8988T (cell line): Measurements from ENCODE around the gene FYB1.
"Not testable (repeated sequence)": the region's sequence is repeated elsewhere in the genome, so short reads cannot be mapped to it uniquely, and the experiment has no call there.

ENCODE experiments used
- DNase-seq: peaks from one replicate; pipeline ENCODE4 v3.0.0; 2011

Gene FYB1

GRCh38 chr5:39225405-39226099 lies 6.2 kb upstream of the FYB1 start:
- DNase-seq: no peak

- DNase-seq: no peak
Observed at GRCh38 chr5:39224196-39224761, 4.9 kb upstream of the FYB1 start.

DNA sequence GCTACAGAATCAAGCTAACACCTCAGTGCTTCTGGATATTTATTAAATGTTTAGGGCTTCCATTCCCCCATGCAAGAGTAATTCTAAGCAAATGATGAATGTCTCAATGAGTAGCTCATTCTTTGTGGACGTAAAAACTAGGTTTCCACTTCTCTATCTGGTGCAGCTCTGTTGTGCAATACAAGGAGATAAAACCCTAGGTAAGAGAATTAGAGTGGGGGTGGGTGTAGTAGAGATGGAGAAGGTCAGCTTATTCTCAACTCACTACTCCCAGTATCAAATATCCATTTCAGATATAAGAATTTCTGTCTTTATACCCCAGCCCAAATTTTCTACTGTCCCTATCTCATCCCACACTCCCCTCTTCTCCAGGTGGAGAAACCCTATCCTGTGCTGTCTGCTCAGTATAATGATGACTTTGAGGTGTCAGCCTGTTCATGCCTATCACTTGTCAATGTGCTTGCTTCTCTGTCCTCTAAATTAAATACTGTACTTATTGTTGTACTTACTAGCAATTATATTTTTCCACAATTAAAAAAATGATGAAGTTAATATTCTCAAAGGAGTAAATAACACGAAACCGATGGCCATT lies 4.3 kb upstream of the FYB1 start:
- DNase-seq: no peak

- not testable (repeated sequence) for DNase-seq
Observed at GRCh38 chr5:39221671-39222070, 2.3 kb upstream of the FYB1 start.

- no peak for DNase-seq
Observed at GRCh38 chr5:39220280-39221030, 1.1 kb upstream of the FYB1 start.

DNA sequence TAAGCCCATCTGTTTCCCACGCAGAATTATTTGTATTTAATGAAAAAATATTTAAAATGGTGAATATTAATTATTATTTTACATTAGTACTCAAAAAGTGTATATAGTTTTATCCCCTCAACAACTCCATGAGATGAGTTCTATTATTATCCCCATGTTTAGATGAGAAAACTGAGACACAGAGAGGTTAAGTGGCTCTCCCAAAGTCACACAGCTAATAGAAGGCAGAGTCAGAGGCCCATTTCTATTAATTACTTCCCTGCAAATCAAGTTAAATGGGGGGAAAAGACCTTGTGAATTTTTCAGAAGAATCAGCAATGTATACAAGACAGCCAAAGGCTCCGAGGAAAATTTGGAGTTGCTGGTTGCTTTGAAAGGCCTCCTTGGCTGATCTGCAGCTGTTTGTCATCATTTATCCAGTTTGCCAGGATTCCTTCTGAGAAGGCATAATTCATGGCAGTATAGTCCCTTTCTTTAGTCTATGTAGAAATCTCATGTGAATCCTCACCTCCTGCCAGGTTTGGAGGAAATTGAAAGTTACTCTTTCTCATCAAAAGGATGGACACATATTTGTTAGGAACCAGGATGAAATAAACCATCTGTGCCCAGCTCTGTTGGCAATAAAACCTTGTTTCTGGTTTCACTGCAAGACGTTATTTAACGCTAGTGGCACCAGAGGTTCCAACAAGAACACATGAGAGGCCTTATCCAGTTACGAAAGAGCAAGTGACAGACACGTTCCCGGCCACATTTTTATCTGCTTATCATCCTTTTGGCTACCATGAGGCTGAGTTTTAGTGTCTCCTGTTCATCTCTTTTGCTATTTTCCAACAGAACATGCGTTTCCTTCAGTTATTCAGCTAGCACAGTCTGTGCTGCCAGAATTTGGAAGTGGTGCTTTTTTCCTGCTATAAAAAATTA lies 621 bp downstream of the FYB1 start:
- no peak for DNase-seq

GRCh38 chr5:39217365-39218281 lies 1.7 kb downstream of the FYB1 start:
- DNase-seq: peak; percentile 41

GRCh38 chr5:39216631-39217030 lies 2.7 kb downstream of the FYB1 start:
- DNase-seq: no peak

GRCh38 chr5:39215857-39216256 lies 3.5 kb downstream of the FYB1 start:
- DNase-seq: no peak

DNA sequence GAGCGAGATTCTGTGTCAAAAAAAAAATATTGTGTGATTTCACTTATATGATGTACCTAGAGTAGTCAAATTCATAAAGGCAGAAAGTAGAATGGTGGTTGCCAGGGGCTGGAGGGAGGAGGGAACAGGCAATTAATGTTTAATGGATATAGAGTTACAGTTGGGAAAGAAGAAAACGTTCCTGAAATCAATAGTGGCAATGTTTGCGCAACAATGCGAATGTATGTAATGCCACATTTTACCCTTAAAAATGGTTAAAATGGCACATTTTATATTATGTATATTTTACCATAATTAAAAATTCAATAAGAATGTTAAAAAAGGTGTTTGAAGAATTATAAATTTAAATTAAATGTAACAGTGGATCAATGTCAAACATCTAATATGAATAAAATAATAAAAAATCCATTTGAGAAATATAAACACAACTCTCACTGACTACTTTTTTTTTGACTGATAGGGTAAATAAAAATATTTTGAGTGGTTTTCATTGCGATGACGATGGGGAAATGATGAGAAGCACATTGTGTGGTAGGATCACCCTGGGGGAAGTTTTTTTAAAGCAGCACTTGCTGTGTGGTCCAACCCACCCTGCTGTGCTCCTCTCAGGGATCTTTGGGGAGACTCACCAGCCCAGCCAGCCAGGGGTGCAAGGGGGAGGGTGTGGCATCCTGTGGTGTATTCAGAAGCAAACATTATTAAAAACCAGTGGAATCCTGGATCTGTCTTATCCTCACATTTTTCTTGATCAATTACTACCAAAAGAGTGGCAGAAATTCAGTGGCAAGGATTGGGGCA lies 4.3 kb downstream of the FYB1 start:
- no peak for DNase-seq

DNA sequence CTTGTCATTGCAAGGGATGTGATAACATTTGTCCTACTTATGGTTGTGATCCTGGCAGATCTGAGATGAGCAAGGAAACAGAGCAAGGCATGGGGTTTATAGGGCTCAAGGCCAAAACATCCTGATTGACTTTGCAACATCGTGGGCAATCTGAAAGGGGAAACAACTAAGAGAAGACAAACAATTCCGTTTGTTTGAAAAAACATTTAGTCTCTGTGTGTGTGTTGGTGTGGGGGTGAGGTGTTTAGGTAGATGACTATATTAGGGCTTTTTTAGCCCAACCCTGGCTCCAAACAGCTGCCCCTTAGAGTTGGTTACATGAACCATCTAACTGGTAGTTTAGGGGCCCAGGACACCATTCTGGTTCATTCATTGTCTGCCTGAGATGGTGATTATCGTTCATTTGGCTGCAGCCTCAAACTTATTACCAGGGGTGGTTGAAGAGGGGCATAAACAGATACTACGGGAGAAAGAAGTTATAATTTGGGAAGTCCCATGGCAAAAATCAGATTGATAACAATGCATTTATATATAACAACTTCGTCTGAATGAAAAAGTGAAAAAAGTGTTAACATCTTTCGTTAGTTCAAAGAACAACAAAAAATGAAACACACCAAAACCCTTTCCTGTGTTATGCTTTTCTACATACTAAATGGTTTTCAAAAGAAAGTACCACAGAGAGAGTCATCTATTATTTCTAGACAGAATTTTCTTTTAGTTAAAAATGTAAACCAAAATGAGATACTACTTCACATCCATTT lies 5.7 kb downstream of the FYB1 start:
- DNase-seq: no peak

GRCh38 chr5:39211773-39212172 lies 7.6 kb downstream of the FYB1 start:
- no peak for DNase-seq

DNA sequence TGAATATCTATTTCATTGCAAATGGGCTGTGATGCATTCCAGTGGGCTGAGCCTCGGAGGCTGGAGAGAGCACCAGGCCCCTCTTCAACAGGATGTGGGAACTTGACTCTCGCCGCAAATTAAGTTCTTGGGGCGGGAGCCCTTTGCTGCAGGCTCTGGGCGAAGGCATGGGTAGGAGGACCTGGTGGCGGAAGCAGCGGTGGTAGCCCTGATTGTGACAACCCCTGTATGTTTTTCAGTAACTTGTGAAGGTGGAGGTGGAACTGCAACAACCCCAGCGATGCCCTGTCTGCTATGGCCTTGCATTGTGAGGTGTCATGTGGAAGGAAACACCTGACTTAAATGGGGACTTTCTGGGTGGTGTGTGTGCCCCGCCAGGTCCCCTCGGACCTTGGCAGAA lies 9.4 kb downstream of the FYB1 start:
- no peak for DNase-seq

GRCh38 chr5:39208471-39208870 lies 10.9 kb downstream of the FYB1 start:
- DNase-seq: no peak

GRCh38 chr5:39207345-39208045 lies 11.9 kb downstream of the FYB1 start:
- DNase-seq: no peak

GRCh38 chr5:39206630-39207321 lies 12.6 kb downstream of the FYB1 start:
- DNase-seq: no peak

DNA sequence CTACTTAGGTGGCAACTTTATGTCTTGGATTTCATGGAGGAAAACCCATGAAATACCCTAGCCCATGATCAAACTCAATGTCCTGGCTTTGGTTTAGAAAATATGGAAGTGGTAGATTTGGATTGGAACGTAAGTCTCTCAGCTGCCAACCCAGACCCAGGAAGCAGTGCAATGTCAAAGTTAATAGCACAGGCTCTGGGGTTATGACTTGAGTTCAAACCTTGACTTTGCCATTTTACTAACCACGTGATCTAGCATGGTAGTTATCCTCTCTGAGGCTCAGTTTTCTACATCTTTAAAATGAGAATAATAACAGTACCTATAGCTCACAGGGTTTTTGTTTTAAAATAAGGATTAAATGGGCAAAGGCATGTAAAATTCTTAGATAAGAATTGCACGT lies 13.8 kb downstream of the FYB1 start:
- no peak for DNase-seq

- DNase-seq: no peak
Observed at GRCh38 chr5:39203951-39204350, 15.4 kb downstream of the FYB1 start.
